Prostate gland (tissue), 2 donors: ENCODE data around the gene BANP.

ENCODE experiments used
- POLR2A ChIP-seq: fragments of 450-650 bp; IDR thresholded peaks from one replicate; pipeline ENCODE4 v1.6.1; 2016; ENCODE audit warnings: antibody characterized with exemption, mild to moderate bottlenecking
- POLR2AphosphoS5 ChIP-seq: sonication (generic); formaldehyde crosslinking; IDR thresholded peaks from one replicate; pipeline ENCODE4 v1.6.1; 2017; ENCODE audit warnings: antibody characterized with exemption
- TF ChIP-seq, protein P1 (sequence below), 4 experiments: fragments of 200-600 bp in 2 of 4; fragments of 450-650 bp in 2 of 4; sonication (generic) in 2 of 4; IDR thresholded peaks; 1 replicate in 3 of 4; 2 replicates in 1 of 4; pipeline ENCODE4 v1.5.1; 2016 to 2019; ENCODE audit warnings: antibody characterized with exemption in 4 of 4, mild to moderate bottlenecking in 2 of 4, moderate library complexity in 2 of 4

DNA sequence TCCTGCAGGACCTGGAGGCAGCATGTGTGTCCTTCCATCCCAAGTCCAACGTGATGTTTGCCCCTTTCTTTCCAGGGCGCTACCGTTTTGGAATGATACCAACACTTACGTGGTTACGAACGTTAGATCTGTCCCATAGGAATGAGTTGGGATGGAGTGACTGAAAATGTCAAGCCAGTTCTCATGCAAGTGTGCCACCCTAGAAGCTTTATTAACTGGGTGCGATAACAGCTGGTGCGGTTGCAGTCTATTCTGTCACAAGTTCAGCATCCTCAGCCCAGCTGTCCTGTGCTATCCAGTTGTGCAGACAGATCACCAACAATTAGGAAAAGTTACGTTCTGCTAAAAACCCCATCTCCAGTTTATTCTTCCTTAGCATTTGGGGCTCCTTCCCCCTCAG is 52.5 kb downstream of the BANP start:
- TF ChIP-seq, protein P1, sequence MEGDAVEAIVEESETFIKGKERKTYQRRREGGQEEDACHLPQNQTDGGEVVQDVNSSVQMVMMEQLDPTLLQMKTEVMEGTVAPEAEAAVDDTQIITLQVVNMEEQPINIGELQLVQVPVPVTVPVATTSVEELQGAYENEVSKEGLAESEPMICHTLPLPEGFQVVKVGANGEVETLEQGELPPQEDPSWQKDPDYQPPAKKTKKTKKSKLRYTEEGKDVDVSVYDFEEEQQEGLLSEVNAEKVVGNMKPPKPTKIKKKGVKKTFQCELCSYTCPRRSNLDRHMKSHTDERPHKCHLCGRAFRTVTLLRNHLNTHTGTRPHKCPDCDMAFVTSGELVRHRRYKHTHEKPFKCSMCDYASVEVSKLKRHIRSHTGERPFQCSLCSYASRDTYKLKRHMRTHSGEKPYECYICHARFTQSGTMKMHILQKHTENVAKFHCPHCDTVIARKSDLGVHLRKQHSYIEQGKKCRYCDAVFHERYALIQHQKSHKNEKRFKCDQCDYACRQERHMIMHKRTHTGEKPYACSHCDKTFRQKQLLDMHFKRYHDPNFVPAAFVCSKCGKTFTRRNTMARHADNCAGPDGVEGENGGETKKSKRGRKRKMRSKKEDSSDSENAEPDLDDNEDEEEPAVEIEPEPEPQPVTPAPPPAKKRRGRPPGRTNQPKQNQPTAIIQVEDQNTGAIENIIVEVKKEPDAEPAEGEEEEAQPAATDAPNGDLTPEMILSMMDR (IDR thresholded peaks at IDR 0.05): no peak
- TF ChIP-seq POLR2A: no peak
- TF ChIP-seq POLR2AphosphoS5: no peak
